Epithelial cell of prostate (primary cell): Measurements from ENCODE around the gene RIC3.

ENCODE experiments used
- DNase-seq: peaks from one replicate; pipeline ENCODE4 v3.0.0-alpha.2; 2011; ENCODE audit warnings: low read depth, low spot score
- H3K27ac ChIP-seq: fragments of 450-650 bp; 2 replicates; pipeline ENCODE4 v1.5.1; 2017; ENCODE audit warnings: mild to moderate bottlenecking

The RIC3 gene

GRCh38 chr11:8092587-8093424 lies 76.0 kb downstream of the RIC3 start:
- no peak overlapping the region for H3K27ac ChIP-seq
- no peak for DNase-seq

- no peak for DNase-seq
- no peak overlapping the region for H3K27ac ChIP-seq
These were observed 77.1 kb downstream of the RIC3 start for GRCh38 chr11:8091721-8092120.

DNA sequence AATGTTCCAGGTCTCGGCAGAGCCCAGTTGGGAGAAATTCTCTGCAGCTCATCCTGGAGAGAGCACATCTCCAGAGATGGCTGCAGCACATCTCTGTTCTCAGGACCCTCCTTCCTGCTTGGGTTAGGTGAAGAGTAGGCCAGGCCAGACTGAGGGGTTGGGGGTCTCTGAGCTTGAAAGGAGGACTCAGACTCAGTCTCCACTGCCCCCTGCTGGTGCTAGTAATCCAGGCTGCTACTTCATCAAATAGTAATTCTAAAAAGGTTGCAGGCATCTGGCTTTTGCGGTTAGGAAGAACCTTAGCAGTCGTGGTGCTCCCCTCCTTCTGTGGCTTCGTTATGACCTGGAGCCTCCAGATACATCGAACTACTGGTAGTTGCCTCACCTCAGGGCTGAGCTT lies 78.1 kb downstream of the RIC3 start:
- DNase-seq = no peak
- no peak overlapping the region for H3K27ac ChIP-seq

GRCh38 chr11:8089791-8090510 lies 78.9 kb downstream of the RIC3 start:
- H3K27ac ChIP-seq = no peak overlapping the region
- DNase-seq = no peak

GRCh38 chr11:8087756-8088155 lies 81.1 kb downstream of the RIC3 start:
- no peak overlapping the region for H3K27ac ChIP-seq
- DNase-seq = no peak

DNA sequence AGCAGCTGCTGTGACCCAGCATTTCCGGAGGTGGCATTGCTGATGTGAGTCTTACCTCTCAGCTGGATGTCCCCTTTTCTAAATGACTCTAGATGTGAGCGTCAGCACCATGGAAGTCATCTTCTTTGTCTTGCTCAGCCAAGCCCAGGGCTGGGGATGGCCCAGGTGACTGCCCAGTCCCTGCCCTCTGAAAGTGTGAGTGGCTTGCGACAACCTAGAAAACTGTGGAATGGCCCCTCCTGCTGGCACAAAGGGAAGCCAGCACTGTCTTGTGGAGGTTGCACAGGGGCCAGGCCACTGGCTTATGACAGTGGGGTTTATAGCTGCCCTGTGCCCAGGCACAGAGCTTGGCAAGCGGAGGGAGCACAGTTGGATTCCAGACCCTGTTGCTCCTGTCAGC lies 81.6 kb downstream of the RIC3 start:
- DNase-seq = no peak
- H3K27ac ChIP-seq = no peak overlapping the region

DNA sequence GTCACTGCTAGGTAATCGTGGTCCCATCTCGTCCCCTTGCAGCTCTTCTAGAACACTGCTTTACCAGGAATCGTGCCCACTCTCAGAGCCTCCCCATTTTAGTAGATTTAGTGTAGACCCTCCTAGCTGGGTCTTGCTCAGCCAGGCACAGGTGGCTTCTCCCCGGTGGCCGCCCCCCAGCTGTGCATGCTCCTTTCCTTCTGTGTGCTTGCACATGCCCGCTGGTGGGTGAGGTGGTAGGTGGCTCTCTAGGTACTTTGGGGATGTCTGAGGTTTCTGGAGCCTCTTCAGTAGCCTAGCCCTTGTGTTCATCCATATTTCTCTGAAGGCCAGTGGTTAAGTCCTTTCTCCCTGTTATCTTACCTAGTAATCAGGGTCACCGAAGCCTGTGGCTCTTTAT lies 82.3 kb downstream of the RIC3 start:
- no peak for DNase-seq

DNA sequence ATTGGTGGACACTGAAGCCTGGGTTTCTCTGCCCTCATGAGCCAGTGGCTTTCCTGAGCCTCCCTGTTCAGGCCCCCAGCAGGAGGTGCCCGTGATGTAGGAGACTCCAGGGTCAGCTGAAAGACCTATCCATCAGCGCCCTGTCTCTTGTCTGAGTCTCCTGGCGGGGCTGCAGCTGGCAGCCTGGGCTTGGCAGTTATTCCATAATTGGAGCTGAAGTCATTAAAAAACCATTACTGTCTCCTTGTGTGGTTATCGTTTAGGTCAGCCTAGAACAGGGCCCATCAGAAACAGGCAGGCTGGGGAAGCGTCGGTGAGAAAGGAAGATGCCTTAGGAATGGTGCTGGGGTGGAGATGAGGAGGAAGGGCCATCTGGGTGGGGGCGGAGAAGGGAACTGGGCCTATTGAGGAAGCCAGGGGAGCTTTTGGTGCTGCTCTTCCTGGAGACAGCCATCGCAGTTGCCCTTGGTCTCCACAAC lies 82.8 kb downstream of the RIC3 start:
- no peak overlapping the region for H3K27ac ChIP-seq
- no peak for DNase-seq

More for the DNA sequence above, 82.3 kb downstream of the RIC3 start:
- H3K27ac ChIP-seq = no peak overlapping the region

- H3K27ac ChIP-seq = no peak overlapping the region
- no peak for DNase-seq
These were observed 83.7 kb downstream of the RIC3 start for GRCh38 chr11:8085011-8085645.

DNA sequence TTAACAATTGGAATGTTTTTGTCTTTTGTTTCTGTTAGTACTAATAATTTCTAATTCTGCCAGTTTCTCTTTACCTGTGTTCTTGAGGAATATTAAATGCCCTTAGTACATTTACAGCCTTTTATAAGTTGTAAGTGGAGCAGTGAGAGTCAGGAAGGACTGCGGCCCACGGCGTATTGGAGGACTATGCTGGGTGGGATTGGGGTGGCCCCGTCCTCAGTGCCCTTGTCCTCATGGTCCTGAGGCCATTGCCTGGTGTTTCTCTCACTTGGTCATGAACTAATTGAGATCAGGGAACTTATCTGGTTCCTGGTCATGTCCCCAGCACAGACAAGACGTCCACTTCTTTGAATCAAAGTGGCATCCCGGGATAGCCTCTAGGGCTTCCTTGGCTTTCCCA lies 84.5 kb downstream of the RIC3 start:
- no peak overlapping the region for H3K27ac ChIP-seq
- no peak for DNase-seq

DNA sequence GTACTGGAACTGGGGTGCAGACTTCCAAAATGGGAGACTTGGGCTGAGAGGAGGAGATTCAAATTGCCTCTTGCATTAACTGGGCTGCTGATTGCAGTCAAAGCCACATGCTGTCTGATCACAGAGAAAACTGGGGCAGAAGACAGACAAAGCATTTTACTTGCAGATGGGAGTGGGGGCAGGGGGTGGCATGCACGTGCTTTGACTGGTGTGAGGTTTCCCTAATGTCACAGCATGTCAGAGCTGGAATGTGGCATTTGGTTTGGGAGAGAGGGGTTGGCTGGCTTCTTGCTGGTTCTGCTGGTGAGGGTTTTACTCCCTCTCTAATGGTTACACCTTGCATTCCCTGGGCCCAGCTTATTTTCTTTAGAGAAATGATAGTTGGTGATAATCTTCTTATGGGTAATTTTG lies 84.9 kb downstream of the RIC3 start:
- no peak for DNase-seq
- H3K27ac ChIP-seq = no peak overlapping the region

GRCh38 chr11:8083088-8083395 lies 85.8 kb downstream of the RIC3 start:
- H3K27ac ChIP-seq = no peak overlapping the region
- DNase-seq = no peak

DNA sequence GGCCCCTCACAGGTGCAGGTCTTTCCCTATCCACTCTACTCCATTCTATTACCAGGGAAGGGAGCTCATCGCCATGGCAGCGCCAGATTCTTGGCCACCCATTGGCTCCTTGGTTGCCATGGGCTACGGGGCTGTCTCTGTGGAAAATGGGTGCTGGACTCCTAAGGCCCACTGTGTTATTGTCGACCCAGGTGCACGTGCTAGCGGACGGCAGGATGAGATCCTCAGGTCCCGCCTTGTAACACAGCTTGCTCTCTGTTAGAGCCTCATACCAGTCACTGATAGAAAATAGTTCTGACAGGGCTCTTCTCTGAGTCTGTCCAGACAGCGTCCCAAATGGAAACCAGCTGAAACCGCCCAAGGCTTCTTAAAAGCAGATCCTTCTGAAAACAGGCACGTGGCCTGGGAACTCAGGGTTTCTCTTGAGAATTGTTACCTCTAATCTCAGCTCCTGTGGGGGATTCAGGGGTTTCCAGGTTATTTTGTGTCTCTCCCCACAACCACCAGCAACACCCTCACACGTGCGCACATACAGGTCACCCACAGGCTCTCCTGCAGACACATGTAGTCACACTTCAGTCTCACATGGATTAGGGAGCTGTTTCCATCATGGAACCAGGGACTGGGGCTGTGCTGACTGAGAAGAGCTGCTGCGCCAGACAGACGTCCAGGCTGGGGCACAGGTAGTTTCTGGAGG lies 86.3 kb downstream of the RIC3 start:
- no peak for DNase-seq
- H3K27ac ChIP-seq = no peak overlapping the region

DNA sequence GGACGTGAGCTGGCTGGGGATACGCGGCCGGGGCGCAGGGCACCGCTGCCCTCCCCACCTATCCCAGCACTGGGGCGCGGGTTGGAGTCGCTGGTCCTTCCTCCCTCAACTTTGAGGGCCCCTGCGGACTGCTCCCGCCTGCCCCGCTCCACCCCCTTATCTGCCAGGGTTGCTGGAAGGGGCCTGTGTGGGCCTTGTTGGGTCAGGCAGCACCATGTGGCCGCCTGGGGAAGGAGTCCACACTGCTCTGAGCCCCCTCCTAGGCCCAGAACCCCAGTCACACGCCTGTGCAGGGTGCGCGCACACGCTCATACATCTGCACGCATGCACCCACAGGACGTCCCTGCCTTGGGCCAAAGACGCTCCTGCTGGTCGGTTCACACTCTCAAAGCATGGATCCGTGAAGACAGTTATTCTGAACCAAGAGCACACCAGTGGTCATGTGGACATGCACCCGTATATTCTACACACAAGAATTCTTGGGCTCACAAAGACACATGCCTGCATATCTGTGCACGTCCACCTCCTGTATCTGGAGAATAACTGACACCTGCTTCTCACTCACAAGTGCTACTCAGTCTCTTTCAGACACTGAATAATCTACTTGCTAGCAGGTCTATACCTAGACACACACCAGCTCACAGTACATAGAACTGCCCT lies 87.1 kb downstream of the RIC3 start:
- DNase-seq = no peak
- no peak overlapping the region for H3K27ac ChIP-seq

DNA sequence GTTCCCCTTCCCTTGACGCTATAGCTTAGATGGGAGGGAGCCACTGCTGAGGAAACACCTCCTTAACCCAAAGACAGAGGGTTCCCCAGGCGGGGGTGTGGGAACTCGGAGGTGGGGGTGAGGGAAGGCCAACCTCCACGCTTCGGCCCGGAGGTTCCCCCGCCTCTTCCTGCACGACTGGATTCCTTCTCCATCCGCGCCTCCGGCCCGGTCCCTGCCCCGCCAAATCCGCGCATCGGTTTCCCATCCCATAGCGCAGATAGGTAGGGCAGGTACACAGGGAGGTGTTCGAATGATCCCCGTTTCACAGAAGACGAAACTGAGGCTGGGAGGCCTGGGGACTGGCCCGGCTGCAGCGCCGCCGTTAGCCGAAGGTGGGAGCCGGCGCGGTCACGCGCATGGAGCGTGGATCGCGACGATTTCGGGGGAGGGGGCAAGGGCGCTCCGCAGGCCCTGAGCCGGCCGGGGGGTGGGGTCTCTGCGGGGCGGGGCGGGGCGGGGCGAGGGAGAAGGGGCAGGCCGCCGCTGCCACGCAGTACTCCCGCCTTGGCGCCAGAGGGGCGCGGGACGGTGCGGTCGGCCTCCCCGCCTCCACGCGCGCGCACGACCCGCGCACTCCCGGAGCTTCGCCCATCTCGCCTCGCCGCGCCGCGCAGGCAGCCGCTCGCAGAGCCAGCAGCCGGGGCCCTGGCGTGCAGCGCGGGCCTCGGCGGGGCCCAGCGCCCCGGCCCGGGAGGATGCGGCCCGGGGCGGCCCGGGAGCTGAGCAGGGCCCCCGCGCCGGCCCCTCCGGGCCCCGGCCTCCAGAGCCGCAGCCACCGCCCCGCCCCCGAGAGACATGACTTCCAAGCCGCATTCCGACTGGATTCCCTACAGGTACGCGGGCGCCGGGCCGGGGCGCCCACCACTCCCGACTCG lies 87.9 kb downstream of the RIC3 start, which contains the start of gene TUB:
TSS of gene TUB (plus strand) at position 538 of the 917 bp plus-strand sequence. CDS start at position 838, 300 bp downstream.
- no peak within 1 kb of the TSS for H3K27ac ChIP-seq
- no peak for DNase-seq

- no peak for DNase-seq
- H3K27ac ChIP-seq = no peak overlapping the region
These were observed 88.7 kb downstream of the RIC3 start for GRCh38 chr11:8080069-8080670.

GRCh38 chr11:8079111-8079675 lies 89.6 kb downstream of the RIC3 start:
- DNase-seq = no peak
- no peak overlapping the region for H3K27ac ChIP-seq

DNA sequence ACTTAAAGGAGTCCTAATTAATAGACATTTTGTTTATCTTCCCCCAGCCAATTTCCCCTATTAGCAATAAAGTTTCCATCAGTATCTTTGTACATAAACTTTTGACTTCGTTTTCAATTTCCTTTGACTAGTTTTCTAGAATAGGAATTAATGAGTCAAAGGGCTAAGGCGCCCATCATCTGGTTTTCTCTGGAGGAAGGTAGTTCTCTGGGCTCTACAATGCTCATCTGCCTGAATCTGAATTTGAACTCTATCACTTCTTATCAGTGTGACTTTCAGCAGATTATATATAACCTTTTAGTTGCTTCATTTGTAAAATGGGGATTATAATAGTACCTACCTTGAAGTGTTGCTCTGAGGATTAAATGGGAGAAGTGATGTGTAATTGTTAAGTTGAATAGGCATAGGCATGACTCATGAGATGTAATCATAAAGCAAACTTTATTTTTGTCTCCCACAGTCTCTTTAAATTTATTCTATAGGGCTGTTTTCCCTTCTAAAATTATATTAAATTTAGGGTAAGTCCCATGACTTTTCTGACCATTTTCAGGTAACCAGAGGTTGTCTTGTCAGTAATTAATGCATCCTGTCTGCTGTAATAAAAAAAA lies 93.6 kb downstream of the RIC3 start:
- no peak for DNase-seq
- H3K27ac ChIP-seq = no peak overlapping the region
